Measurements from ENCODE around the gene DDR2. TPM values are rescaled to one million over a fixed set of nuclear protein-coding genes. Genes with fewer than 3 reads are reported as not detected.
A peak's percentile ranks its signal among the peaks of the same experiment; 100 is the strongest.
"Not testable (repeated sequence)": the region's sequence is repeated elsewhere in the genome, so short reads cannot be mapped to it uniquely, and the experiment has no call there.

The DDR2 gene
- 0.48 and 0.52 TPM in 2 replicates for total RNA-seq (2021)
- long read RNA-seq, result 0 reads

DNA sequence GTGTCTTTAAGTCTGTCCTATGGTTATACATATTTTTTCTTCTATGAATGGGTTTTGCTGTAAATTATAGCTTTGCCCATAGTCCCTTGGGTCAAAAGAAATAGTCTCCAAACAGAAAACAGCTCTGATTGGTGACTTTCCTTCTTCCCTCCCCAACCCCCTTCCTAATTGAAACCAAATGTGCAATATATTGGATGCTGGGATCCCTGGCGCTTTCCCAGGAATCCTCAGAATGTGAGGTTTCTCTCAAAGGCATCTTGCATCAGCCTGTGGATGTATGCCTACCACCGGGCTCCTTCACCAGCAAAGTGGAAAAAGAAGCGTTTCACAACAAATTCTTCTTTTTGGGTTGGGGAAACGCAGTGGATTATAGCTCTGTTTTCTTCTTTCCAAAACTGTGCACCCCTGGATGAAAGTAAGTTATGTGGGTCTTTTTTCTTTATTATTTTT, at the start of gene DDR2:
DDR2 (plus strand) TSS at position 248 of the 450 bp plus-strand sequence. CDS start 86,600 bp downstream, outside the sequence.
- Histone ChIP-seq H3K9me3 (ENCODE audit: control insufficient read depth, low read depth, low read length) (no peaks in the 10 kb centered on the region), H4K91ac (ENCODE audit: insufficient read length, low read depth, low read length) (no peak within 1 kb of the TSS), H2BK20ac (ENCODE audit: low read depth, low read length, poor library complexity, severe bottlenecking) (no peak within 1 kb of the TSS), H3K9ac (ENCODE audit: extremely low read depth, insufficient read length, low read length) (no peak within 1 kb of the TSS), H2BK12ac (ENCODE audit: insufficient read length, low read depth, low read length) (no peak within 1 kb of the TSS), H2BK120ac (ENCODE audit: low read depth, low read length, poor library complexity, severe bottlenecking) (no peak within 1 kb of the TSS), H3K18ac (ENCODE audit: insufficient read length, low read depth, low read length) (no peak within 1 kb of the TSS), H3K27me3 (ENCODE audit: insufficient read depth, low read length) (no peaks in the 10 kb centered on the region), H3K79me2 (ENCODE audit: insufficient read depth, low read length) (no peaks in the 10 kb centered on the region), H4K20me1 (ENCODE audit: control insufficient read depth, insufficient read depth, insufficient read length) (no peaks in the 10 kb centered on the region), H3K4ac (ENCODE audit: low read depth, low read length) (no peak within 1 kb of the TSS), H2AK5ac (ENCODE audit: insufficient read length, low read length) (no peak within 1 kb of the TSS), H2AFZ (ENCODE audit: low read length) (no peak within 1 kb of the TSS), H4K5ac (ENCODE audit: insufficient read length, low read depth, low read length) (no peak within 1 kb of the TSS), H3K23ac (ENCODE audit: insufficient read length, low read depth, low read length) (no peak within 1 kb of the TSS), H3K14ac (ENCODE audit: insufficient read depth, low read length) (no peak within 1 kb of the TSS), H3K4me2 (ENCODE audit: insufficient read depth, insufficient read length, low read length) (no peak within 1 kb of the TSS), H2BK15ac (ENCODE audit: low read depth, low read length) (no peak within 1 kb of the TSS), H3K27ac (ENCODE audit: insufficient read length, low read depth, low read length) (no peak within 1 kb of the TSS), H3T11ph (ENCODE audit: low read length) (no peak within 1 kb of the TSS), H3K56ac (ENCODE audit: insufficient read length, low read depth, low read length) (no peak within 1 kb of the TSS), H3K4me1 (ENCODE audit: insufficient read depth, low read length) (peaks cover 4% of the 10 kb centered on the region; the same call in 1 of the 2 replicates), H2BK5ac (ENCODE audit: insufficient read length, low read length) (no peak within 1 kb of the TSS), H4K8ac (replicated peaks; ENCODE audit: insufficient read length, low read depth, low read length) (no peak within 1 kb of the TSS), H3K23me2 (ENCODE audit: insufficient read length, low read depth, low read length, poor library complexity, severe bottlenecking) (no peaks in the 10 kb centered on the region), H3K79me1 (ENCODE audit: insufficient read depth, low read depth, low read length, poor library complexity, severe bottlenecking) (no peaks in the 10 kb centered on the region)
- no peak within 1 kb of the TSS for H3K4me3 Mint-ChIP-seq
- H3K9me3 Mint-ChIP-seq, result no peaks in the 10 kb centered on the region
- peaks cover 2% of the 10 kb centered on the region; the same call in 1 of the 2 replicates for H3K27me3 Mint-ChIP-seq (ENCODE audit: low read depth)
- no CpG with 5 or more reads among the region's 4 CpGs for WGBS (ENCODE audit: extremely low coverage, insufficient read length, low lambda C conversion rate)
- H3K36me3 Mint-ChIP-seq (ENCODE audit: insufficient read depth in 1 of 3, low read depth in 3 of 3), result no peaks in the 10 kb centered on the region
- peaks cover 9 to 20% of the 10 kb centered on the region in 2 experiments for H3K4me1 Mint-ChIP-seq
- TF ChIP-seq, protein P1, sequence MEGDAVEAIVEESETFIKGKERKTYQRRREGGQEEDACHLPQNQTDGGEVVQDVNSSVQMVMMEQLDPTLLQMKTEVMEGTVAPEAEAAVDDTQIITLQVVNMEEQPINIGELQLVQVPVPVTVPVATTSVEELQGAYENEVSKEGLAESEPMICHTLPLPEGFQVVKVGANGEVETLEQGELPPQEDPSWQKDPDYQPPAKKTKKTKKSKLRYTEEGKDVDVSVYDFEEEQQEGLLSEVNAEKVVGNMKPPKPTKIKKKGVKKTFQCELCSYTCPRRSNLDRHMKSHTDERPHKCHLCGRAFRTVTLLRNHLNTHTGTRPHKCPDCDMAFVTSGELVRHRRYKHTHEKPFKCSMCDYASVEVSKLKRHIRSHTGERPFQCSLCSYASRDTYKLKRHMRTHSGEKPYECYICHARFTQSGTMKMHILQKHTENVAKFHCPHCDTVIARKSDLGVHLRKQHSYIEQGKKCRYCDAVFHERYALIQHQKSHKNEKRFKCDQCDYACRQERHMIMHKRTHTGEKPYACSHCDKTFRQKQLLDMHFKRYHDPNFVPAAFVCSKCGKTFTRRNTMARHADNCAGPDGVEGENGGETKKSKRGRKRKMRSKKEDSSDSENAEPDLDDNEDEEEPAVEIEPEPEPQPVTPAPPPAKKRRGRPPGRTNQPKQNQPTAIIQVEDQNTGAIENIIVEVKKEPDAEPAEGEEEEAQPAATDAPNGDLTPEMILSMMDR (conservative IDR thresholded peaks at IDR 0.05), result no peak
- H3K27ac Mint-ChIP-seq, result peak within 1 kb of the TSS in 1 of 3 experiments; percentile 22; a peak in 2 of 7 replicates
- no peak for DNase-seq

DNA sequence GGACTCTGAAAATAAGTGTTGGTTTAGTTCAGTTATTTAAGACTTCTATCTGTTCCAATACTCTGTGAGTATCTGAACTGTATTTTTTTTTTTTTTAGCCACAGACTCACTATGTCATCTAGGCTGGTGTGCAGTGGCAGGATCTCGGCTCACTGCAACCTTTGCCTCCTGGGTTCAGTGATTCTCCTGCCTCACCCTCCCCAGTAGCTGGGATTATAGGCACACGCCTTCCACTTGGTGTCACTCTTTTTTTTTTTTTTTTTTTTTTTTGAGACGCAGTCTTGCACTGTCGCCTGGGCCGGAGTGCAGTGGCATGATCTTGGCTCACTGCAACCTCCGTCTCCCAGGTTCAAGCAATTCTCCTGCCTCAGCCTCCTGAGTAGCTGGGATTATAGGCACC, 49.4 kb upstream of the DDR2 start:
- not testable (repeated sequence) for H3K18ac ChIP-seq (ENCODE audit: insufficient read length, low read depth, low read length); H3K27me3 ChIP-seq (ENCODE audit: insufficient read depth, low read length); H2AK5ac ChIP-seq (ENCODE audit: insufficient read length, low read length); H3K9ac ChIP-seq (ENCODE audit: extremely low read depth, insufficient read length, low read length); H3T11ph ChIP-seq (ENCODE audit: low read length); H3K9me3 ChIP-seq (ENCODE audit: control insufficient read depth, low read depth, low read length); H3K4ac ChIP-seq (ENCODE audit: low read depth, low read length); H2AFZ ChIP-seq (ENCODE audit: low read length); H3K9me3 Mint-ChIP-seq; H3K79me2 ChIP-seq (ENCODE audit: insufficient read depth, low read length); H2BK15ac ChIP-seq (ENCODE audit: low read depth, low read length); H3K36me3 Mint-ChIP-seq (ENCODE audit: insufficient read depth in 1 of 3, low read depth in 3 of 3); H4K8ac ChIP-seq (replicated peaks; ENCODE audit: insufficient read length, low read depth, low read length); H2BK5ac ChIP-seq (ENCODE audit: insufficient read length, low read length); H3K14ac ChIP-seq (ENCODE audit: insufficient read depth, low read length); H4K91ac ChIP-seq (ENCODE audit: insufficient read length, low read depth, low read length); H3K4me1 Mint-ChIP-seq; H3K27ac ChIP-seq (ENCODE audit: insufficient read length, low read depth, low read length); H2BK12ac ChIP-seq (ENCODE audit: insufficient read length, low read depth, low read length); H3K4me1 ChIP-seq (ENCODE audit: insufficient read depth, low read length); H3K79me1 ChIP-seq (ENCODE audit: insufficient read depth, low read depth, low read length, poor library complexity, severe bottlenecking); H3K4me3 Mint-ChIP-seq; H3K23ac ChIP-seq (ENCODE audit: insufficient read length, low read depth, low read length); H4K20me1 ChIP-seq (ENCODE audit: control insufficient read depth, insufficient read depth, insufficient read length); H3K56ac ChIP-seq (ENCODE audit: insufficient read length, low read depth, low read length); DNase-seq; H3K23me2 ChIP-seq (ENCODE audit: insufficient read length, low read depth, low read length, poor library complexity, severe bottlenecking); H4K5ac ChIP-seq (ENCODE audit: insufficient read length, low read depth, low read length); H2BK120ac ChIP-seq (ENCODE audit: low read depth, low read length, poor library complexity, severe bottlenecking); H2BK20ac ChIP-seq (ENCODE audit: low read depth, low read length, poor library complexity, severe bottlenecking); H3K27me3 Mint-ChIP-seq (ENCODE audit: low read depth); H3K4me2 ChIP-seq (ENCODE audit: insufficient read depth, insufficient read length, low read length)
- no CpG with 5 or more reads among the region's 6 CpGs for WGBS (ENCODE audit: extremely low coverage, insufficient read length, low lambda C conversion rate)
- H3K27ac Mint-ChIP-seq, result 0 out of 7 replicates have a peak overlapping the region, but pooled peaks of 1 of the 3 experiments have one; percentile 64
